Esophagus squamous epithelium (tissue), 4 donors: ENCODE data around the gene ZNF813.

ENCODE experiments used
- POLR2A ChIP-seq, 4 donors: fragments of 450-650 bp; IDR thresholded peaks; one replicate each; pipeline ENCODE4 v1.6.1; 2017; ENCODE audit warnings: antibody characterized with exemption in 4 of 4, mild to moderate bottlenecking in 4 of 4, moderate library complexity in 3 of 4
- TF ChIP-seq, protein P1 (sequence below), 6 experiments: fragments of 450-650 bp in 4 of 6; fragments of 200-600 bp in 2 of 6; sonication (generic) in 2 of 6; IDR thresholded peaks; one replicate each; pipeline ENCODE4 v1.5.1; 2016 to 2019; ENCODE audit warnings: antibody characterized with exemption in 6 of 6, mild to moderate bottlenecking in 4 of 6, moderate library complexity in 4 of 6

DNA sequence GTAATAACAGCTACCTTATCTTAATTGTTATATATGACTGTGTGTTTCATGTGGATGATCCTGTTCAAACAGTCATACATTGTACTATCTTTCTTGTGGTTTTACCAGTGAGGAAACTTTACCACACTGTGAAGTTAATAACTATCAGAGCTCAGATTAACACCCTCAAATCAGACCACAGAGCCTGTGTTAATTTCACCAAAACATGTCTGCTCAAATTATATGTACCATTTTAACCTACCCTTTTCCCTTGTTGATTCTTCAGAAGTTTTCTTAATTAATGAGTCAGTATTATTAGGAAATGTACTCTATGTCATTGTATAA lies 68.7 kb downstream of the ZNF813 start:
- TF ChIP-seq, protein P1, sequence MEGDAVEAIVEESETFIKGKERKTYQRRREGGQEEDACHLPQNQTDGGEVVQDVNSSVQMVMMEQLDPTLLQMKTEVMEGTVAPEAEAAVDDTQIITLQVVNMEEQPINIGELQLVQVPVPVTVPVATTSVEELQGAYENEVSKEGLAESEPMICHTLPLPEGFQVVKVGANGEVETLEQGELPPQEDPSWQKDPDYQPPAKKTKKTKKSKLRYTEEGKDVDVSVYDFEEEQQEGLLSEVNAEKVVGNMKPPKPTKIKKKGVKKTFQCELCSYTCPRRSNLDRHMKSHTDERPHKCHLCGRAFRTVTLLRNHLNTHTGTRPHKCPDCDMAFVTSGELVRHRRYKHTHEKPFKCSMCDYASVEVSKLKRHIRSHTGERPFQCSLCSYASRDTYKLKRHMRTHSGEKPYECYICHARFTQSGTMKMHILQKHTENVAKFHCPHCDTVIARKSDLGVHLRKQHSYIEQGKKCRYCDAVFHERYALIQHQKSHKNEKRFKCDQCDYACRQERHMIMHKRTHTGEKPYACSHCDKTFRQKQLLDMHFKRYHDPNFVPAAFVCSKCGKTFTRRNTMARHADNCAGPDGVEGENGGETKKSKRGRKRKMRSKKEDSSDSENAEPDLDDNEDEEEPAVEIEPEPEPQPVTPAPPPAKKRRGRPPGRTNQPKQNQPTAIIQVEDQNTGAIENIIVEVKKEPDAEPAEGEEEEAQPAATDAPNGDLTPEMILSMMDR (IDR thresholded peaks at IDR 0.05): no peak
- no peak for TF ChIP-seq POLR2A (IDR thresholded peaks at IDR 0.05)
